Spleen (tissue), 11 donors: ENCODE measurements around the gene PLEKHA5. TPM values are rescaled to one million over a fixed set of nuclear protein-coding genes. Genes with fewer than 3 reads are reported as not detected.

ENCODE experiments used
- DNase-seq: peaks from one replicate; pipeline ENCODE4 v3.0.0-alpha.2; 2020
- H3K27ac ChIP-seq, 8 donors: fragments of 200-600 bp; sonication (generic) in 7 of 8; 1 replicate in 4 of 8; 2 replicates in 4 of 8; pipeline versions ENCODE4 v1.5.0 to v1.8.0; 2016 to 2021; ENCODE audit warnings: inconsistent platforms in 4 of 8, mild to moderate bottlenecking in 4 of 8, moderate library complexity in 1 of 8
- H3K27me3 ChIP-seq, 7 donors: fragments of 200-600 bp; sonication (generic) in 6 of 7; replicated peaks in 1 of 7; 1 replicate in 4 of 7; 2 replicates in 3 of 7; pipeline versions ENCODE4 v1.5.0 to v1.8.0; 2016 to 2021; ENCODE audit warnings: inconsistent platforms in 3 of 7, mild to moderate bottlenecking in 1 of 7
- H3K36me3 ChIP-seq, 6 donors: fragments of 200-600 bp; sonication (generic) in 5 of 6; 1 replicate in 4 of 6; 2 replicates in 2 of 6; pipeline versions ENCODE4 v1.5.0 to v1.8.0; 2016 to 2021; ENCODE audit warnings: inconsistent platforms in 2 of 6
- H3K4me1 ChIP-seq, 6 donors: fragments of 200-600 bp; sonication (generic) in 5 of 6; 1 replicate in 3 of 6; 2 replicates in 3 of 6; pipeline versions ENCODE4 v1.5.0 to v1.8.0; 2016 to 2021; ENCODE audit warnings: inconsistent platforms in 3 of 6
- H3K4me3 ChIP-seq, 8 donors: fragments of 200-600 bp; sonication (generic) in 7 of 8; 1 replicate in 4 of 8; 2 replicates in 4 of 8; pipeline versions ENCODE4 v1.5.0 to v1.8.0; 2016 to 2021; ENCODE audit warnings: inconsistent platforms in 4 of 8, mild to moderate bottlenecking in 4 of 8, moderate library complexity in 2 of 8
- H3K9me3 ChIP-seq, 8 donors: fragments of 200-600 bp; sonication (generic) in 7 of 8; 1 replicate in 4 of 8; 2 replicates in 4 of 8; pipeline versions ENCODE4 v1.5.0 to v1.8.0; 2016 to 2021; ENCODE audit warnings: inconsistent platforms in 4 of 8
- POLR2A ChIP-seq, 3 donors: fragments of 450-650 bp; IDR thresholded peaks; one replicate each; pipeline ENCODE4 v1.5.1; 2017; ENCODE audit warnings: antibody characterized with exemption in 3 of 3, mild to moderate bottlenecking in 1 of 3
- POLR2AphosphoS5 ChIP-seq, 3 donors: sonication (generic); formaldehyde crosslinking; IDR thresholded peaks; one replicate each; pipeline ENCODE4 v1.5.1; 2017; ENCODE audit warnings: antibody characterized with exemption in 3 of 3
- WGBS, 5 donors: extraction: QIAGEN DNeasy Blood & Tissue Kit in 3 of 5; methylation state at CpG; one replicate each; pipeline versions ENCODE4 v1.1.5 to v1.1.7; 2013 to 2018; 5-methylcytosine and 5-hydroxymethylcytosine counted together
- intact Hi-C: fragments of 100-400 bp; cut with DNase I; formaldehyde crosslinking; loops from one replicate; pipeline ENCODE4 v1.15.0; 2023; ENCODE audit warnings: low total_unique reads
- polyA plus RNA-seq, 3 donors: library from polyadenylated mRNA; stranded (reverse); fragments of 200-250 nt; gene quantifications; one replicate each; pipeline ENCODE4 v1.2.1, GENCODE V29; 2013
- total RNA-seq, 7 donors: library from RNA; depleted of rRNA in 3 of 7; stranded (reverse); fragments of >200 nt in 3 of 7; fragmentation: NEBNext Ultra II Directional in 4 of 7; extraction: Animal tissue kit (Norgen Biotek cat#: 25700) in 4 of 7; gene quantifications; one replicate each; pipeline versions ENCODE4 v1.1.0 to v1.2.1, GENCODE V29; 2016 to 2021
- TF ChIP-seq, protein P1 (sequence below), 11 experiments: fragments of 200-600 bp in 7 of 11; fragments of 450-650 bp in 4 of 11; sonication (generic) in 4 of 11; IDR thresholded peaks in 8 of 11; conservative IDR thresholded peaks in 3 of 11; 1 replicate in 7 of 11; 2 replicates in 4 of 11; pipeline versions ENCODE4 v1.4.0 to v1.8.0; 2016 to 2021; ENCODE audit warnings: antibody characterized with exemption in 11 of 11, inconsistent platforms in 4 of 11, mild to moderate bottlenecking in 1 of 11
- donor health status: healthy with polysubstance abuse.
- donor health status: DM: no; HTN: no; CAD: no; lungs with moderate emphysema.
- donor health status: DM: no; HTN: no; CAD: no.
- donor health status: Bipolar disorder and iron deficiency.
- donor health status: healthy.
- donor health status: DM: no; HTN: no; CAD: no.
- donor health status: DM: yes; HTN: yes; CAD: no.

PLEKHA5 gene
- total and polyA plus RNA-seq, 10 donors, result 1.3 to 13.6 (median 6.5) TPM

DNA sequence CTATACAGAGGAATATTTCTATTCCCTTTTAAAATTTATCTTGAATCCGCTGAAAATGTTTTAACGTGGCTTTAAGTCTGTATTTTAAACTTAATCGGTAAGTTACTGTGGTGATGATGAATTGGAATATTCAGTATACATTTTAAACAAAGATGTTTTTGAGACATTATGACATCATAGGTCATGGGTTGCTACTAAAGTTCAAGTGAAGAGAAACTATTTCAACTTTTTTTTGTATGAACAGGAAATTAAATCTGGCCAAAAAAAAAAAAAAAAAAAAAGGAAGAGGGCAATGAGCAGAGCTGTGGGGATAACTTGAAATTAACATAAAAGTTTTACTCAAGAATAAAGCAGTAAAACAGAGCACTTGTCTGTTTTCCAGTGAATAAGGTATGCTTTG, 109.0 kb downstream of the PLEKHA5 start:
- H3K27me3 ChIP-seq, result no peaks in the 10 kb centered on the region
- H3K4me3 ChIP-seq, result no peak overlapping the region
- TF ChIP-seq, protein P1, sequence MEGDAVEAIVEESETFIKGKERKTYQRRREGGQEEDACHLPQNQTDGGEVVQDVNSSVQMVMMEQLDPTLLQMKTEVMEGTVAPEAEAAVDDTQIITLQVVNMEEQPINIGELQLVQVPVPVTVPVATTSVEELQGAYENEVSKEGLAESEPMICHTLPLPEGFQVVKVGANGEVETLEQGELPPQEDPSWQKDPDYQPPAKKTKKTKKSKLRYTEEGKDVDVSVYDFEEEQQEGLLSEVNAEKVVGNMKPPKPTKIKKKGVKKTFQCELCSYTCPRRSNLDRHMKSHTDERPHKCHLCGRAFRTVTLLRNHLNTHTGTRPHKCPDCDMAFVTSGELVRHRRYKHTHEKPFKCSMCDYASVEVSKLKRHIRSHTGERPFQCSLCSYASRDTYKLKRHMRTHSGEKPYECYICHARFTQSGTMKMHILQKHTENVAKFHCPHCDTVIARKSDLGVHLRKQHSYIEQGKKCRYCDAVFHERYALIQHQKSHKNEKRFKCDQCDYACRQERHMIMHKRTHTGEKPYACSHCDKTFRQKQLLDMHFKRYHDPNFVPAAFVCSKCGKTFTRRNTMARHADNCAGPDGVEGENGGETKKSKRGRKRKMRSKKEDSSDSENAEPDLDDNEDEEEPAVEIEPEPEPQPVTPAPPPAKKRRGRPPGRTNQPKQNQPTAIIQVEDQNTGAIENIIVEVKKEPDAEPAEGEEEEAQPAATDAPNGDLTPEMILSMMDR (IDR thresholded peaks at IDR 0.05 in 8 of 11, conservative IDR thresholded peaks at IDR 0.05 in 3 of 11), result no peak
- TF ChIP-seq POLR2A (IDR thresholded peaks at IDR 0.05), result no peak
- no peak for TF ChIP-seq POLR2AphosphoS5 (IDR thresholded peaks at IDR 0.05)
- no peaks in the 10 kb centered on the region for H3K9me3 ChIP-seq
- 88 to 94% (median 93%) methylated on average over 3 of the region's 3 CpGs for WGBS, 5 donors
- no peaks in the 10 kb centered on the region for H3K36me3 ChIP-seq
- intact Hi-C loops, result no loop called here
- no peak for DNase-seq
- H3K27ac ChIP-seq, result no peak overlapping the region
- peaks cover 0 to 11% (median 4%) of the 10 kb centered on the region in 6 donors for H3K4me1 ChIP-seq

DNA sequence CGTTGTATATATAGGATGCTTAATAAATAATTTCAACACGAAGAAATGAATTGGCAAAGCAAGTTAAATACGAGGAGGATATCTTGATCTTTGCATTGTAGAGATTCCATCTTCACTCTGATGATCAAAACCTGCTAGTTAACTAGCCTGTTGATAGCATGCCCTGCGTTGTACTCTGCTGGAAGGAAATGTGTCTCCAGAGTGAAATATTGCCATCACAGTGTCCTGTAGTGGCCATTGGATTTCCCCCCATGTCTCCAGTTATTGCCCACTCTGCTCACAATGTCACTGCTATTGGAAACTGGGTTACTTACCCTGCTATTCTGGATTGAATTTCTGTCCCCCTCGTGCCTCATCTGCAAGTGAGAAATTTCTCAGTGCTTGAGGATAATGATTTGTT, 109.6 kb downstream of the PLEKHA5 start:
- no peak for DNase-seq
- peaks cover 0 to 11% (median 2%) of the 10 kb centered on the region in 6 donors for H3K4me1 ChIP-seq
- 61 to 70% (median 68%) methylated on average over 5 of the region's 5 CpGs for WGBS, 5 donors

DNA sequence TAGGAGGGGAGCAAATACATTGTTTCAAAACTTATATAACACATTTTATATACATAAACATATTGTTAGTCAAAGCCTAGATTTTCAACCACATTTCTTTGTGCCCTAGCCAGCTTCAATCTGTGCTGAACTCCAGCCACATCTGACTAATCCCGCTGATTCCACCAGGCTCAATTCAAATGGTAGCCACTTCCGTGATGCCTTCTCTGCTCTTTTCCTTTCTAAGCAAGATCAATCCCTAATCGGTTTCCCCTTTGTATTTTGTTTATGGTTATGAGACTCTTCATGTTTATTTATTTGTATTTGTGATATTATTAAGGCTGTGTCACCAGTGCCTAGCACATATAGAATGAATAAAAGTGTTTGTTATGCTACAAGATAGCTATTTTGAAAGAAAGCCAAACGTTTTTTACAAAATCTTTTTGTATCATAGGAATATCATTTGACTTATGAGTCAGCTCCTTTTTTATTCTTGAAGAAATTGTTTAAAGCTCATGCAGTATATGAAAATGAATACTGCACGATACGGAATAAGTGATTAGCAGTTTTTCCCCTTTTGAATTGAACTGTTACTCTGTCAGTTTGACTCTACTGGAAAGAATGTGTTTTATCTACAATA, 110.2 kb downstream of the PLEKHA5 start:
- WGBS, 5 donors, result 66 to 79% (median 69%) methylated on average over 6 of the region's 6 CpGs
- no peaks in the 10 kb centered on the region for H3K9me3 ChIP-seq
- intact Hi-C loops, result no loop called here
- DNase-seq, result no peak
- H3K4me1 ChIP-seq, result peaks cover 0 to 13% (median 1%) of the 10 kb centered on the region in 6 donors
- H3K36me3 ChIP-seq, result no peaks in the 10 kb centered on the region
- H3K27ac ChIP-seq, result no peak overlapping the region
- TF ChIP-seq POLR2A (IDR thresholded peaks at IDR 0.05) (no peak), POLR2AphosphoS5 (IDR thresholded peaks at IDR 0.05) (no peak)
- TF ChIP-seq, protein P1 (IDR thresholded peaks at IDR 0.05 in 8 of 11, conservative IDR thresholded peaks at IDR 0.05 in 3 of 11), result no peak
- H3K4me3 ChIP-seq, result no peak overlapping the region
- no peaks in the 10 kb centered on the region for H3K27me3 ChIP-seq

More for the DNA sequence above, 109.6 kb downstream of the PLEKHA5 start:
- intact Hi-C loops, result no loop called here
- TF ChIP-seq, protein P1 (IDR thresholded peaks at IDR 0.05 in 8 of 11, conservative IDR thresholded peaks at IDR 0.05 in 3 of 11), result no peak
- TF ChIP-seq POLR2AphosphoS5 (IDR thresholded peaks at IDR 0.05), result no peak
- TF ChIP-seq POLR2A (IDR thresholded peaks at IDR 0.05), result no peak
- Histone ChIP-seq H3K9me3 (no peaks in the 10 kb centered on the region), H3K4me3 (no peak overlapping the region), H3K27me3 (no peaks in the 10 kb centered on the region), H3K36me3 (no peaks in the 10 kb centered on the region), H3K27ac (no peak overlapping the region)

DNA sequence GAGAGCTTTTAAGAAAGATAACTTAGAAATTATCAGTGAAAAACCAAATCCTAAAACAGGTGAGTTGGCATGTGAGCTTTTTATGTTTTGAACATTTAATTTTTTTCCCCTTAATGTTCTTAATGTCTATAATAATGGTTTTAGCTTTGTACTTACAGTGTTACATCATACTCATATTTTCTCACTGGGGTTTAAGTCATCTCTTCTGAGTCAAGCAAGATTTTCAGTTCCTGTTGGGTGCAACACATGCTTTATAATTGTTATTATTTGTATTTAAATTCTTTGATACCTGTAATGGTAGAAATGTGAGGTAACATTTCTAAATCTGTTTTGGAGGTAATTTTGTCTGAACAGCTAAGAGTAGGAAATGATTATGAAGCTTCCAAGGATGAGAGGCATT, 113.0 kb downstream of the PLEKHA5 start:
- Histone ChIP-seq H3K36me3 (no peaks in the 10 kb centered on the region), H3K4me1 (peaks cover 0 to 17% (median 1%) of the 10 kb centered on the region in 6 donors), H3K4me3 (no peak overlapping the region), H3K9me3 (no peaks in the 10 kb centered on the region), H3K27me3 (no peaks in the 10 kb centered on the region), H3K27ac (no peak overlapping the region)
- DNase-seq, result no peak
- TF ChIP-seq, protein P1 (IDR thresholded peaks at IDR 0.05 in 8 of 11, conservative IDR thresholded peaks at IDR 0.05 in 3 of 11), result no peak
- TF ChIP-seq POLR2AphosphoS5 (IDR thresholded peaks at IDR 0.05) (no peak), POLR2A (IDR thresholded peaks at IDR 0.05) (no peak)
- intact Hi-C loops, result no loop called here
